H9 (cell line): Measurements from ENCODE around the gene FSIP1. TPM values are rescaled to one million over a fixed set of nuclear protein-coding genes. Genes with fewer than 3 reads are reported as not detected.

Experiments used
- DNase-seq: peaks from one replicate; pipeline ENCODE4 v3.0.0-alpha.2; 2017
- H2AFZ ChIP-seq: one replicate; pipeline ENCODE4 v1.6.1; 2013; ENCODE audit warnings: mild to moderate bottlenecking, low read length, control low read depth, moderate library complexity
- H2AK5ac ChIP-seq: 2 replicates; pipeline ENCODE4 v1.6.1; 2013; ENCODE audit warnings: low read length, control low read depth, mixed read lengths; ENCODE audit not compliant: insufficient read length
- H2BK120ac ChIP-seq: one replicate; pipeline ENCODE4 v1.6.1; 2013; ENCODE audit warnings: low read depth, mild to moderate bottlenecking, low read length, control low read depth, inconsistent platforms; ENCODE audit not compliant: poor library complexity, severe bottlenecking
- H2BK12ac ChIP-seq: 2 replicates; pipeline ENCODE4 v1.6.1; 2013; ENCODE audit warnings: low read length, control low read depth, mixed read lengths, low read depth; ENCODE audit not compliant: insufficient read length
- H2BK15ac ChIP-seq: 2 replicates; pipeline ENCODE4 v1.6.1; 2013; ENCODE audit warnings: low read depth, low read length, control low read depth
- H2BK20ac ChIP-seq: one replicate; pipeline ENCODE4 v1.6.1; 2013; ENCODE audit warnings: low read depth, mild to moderate bottlenecking, low read length, control low read depth, inconsistent platforms; ENCODE audit not compliant: poor library complexity, severe bottlenecking
- H2BK5ac ChIP-seq: 2 replicates; pipeline ENCODE4 v1.6.1; 2013; ENCODE audit warnings: low read length, control low read depth, mixed read lengths; ENCODE audit not compliant: insufficient read length
- H3K14ac ChIP-seq: 2 replicates; pipeline ENCODE4 v1.6.1; 2013; ENCODE audit warnings: low read length, control low read depth; ENCODE audit not compliant: insufficient read depth
- H3K18ac ChIP-seq: 2 replicates; pipeline ENCODE4 v1.6.1; 2013; ENCODE audit warnings: low read depth, mild to moderate bottlenecking, mixed read lengths, low read length, control low read depth; ENCODE audit not compliant: insufficient read length
- H3K23ac ChIP-seq: 2 replicates; pipeline ENCODE4 v1.6.1; 2013; ENCODE audit warnings: low read length, control low read depth, mixed read lengths, low read depth; ENCODE audit not compliant: insufficient read length
- H3K23me2 ChIP-seq: 2 replicates; pipeline ENCODE4 v1.6.1; 2013; ENCODE audit warnings: low read depth, mild to moderate bottlenecking, mixed read lengths, low read length, control low read depth; ENCODE audit not compliant: insufficient read length, poor library complexity, severe bottlenecking
- H3K27ac ChIP-seq: 2 replicates; pipeline ENCODE4 v1.5.1; 2013; ENCODE audit warnings: low read length, control low read depth, mixed read lengths, low read depth; ENCODE audit not compliant: insufficient read length
- H3K27me3 ChIP-seq: 2 replicates; pipeline ENCODE4 v1.6.1; 2013; ENCODE audit warnings: low read length, control low read depth, inconsistent platforms; ENCODE audit not compliant: insufficient read depth
- H3K4ac ChIP-seq: 2 replicates; pipeline ENCODE4 v1.6.1; 2013; ENCODE audit warnings: low read depth, mild to moderate bottlenecking, control low read depth, inconsistent platforms, low read length, moderate library complexity
- H3K4me1 ChIP-seq: 2 replicates; pipeline ENCODE4 v1.6.1; 2013; ENCODE audit warnings: low read length, control low read depth, inconsistent platforms; ENCODE audit not compliant: insufficient read depth
- H3K4me2 ChIP-seq: 2 replicates; pipeline ENCODE4 v1.6.1; 2013; ENCODE audit warnings: low read length, control low read depth, mixed read lengths; ENCODE audit not compliant: insufficient read length, insufficient read depth
- H3K56ac ChIP-seq: 2 replicates; pipeline ENCODE4 v1.6.1; 2013; ENCODE audit warnings: low read depth, mild to moderate bottlenecking, mixed read lengths, low read length, control low read depth; ENCODE audit not compliant: insufficient read length
- H3K79me1 ChIP-seq: 2 replicates; pipeline ENCODE4 v1.6.1; 2013; ENCODE audit warnings: low read depth, mild to moderate bottlenecking, moderate library complexity, low read length, control low read depth, inconsistent platforms; ENCODE audit not compliant: insufficient read depth, poor library complexity, severe bottlenecking
- H3K79me2 ChIP-seq: 2 replicates; pipeline ENCODE4 v1.6.1; 2013; ENCODE audit warnings: low read length, control low read depth, inconsistent platforms; ENCODE audit not compliant: insufficient read depth
- H3K9ac ChIP-seq: 2 replicates; pipeline ENCODE4 v1.6.1; 2013; ENCODE audit warnings: low read length, control low read depth, mixed read lengths; ENCODE audit not compliant: insufficient read length; ENCODE audit errors: extremely low read depth
- H3K9me3 ChIP-seq: one replicate; pipeline ENCODE4 v1.6.1; 2013; ENCODE audit warnings: low read depth, low read length, inconsistent platforms; ENCODE audit not compliant: control insufficient read depth
- H3T11ph ChIP-seq: one replicate; pipeline ENCODE4 v1.6.1; 2013; ENCODE audit warnings: mild to moderate bottlenecking, low read length, control low read depth, inconsistent platforms
- H4K20me1 ChIP-seq: one replicate; pipeline ENCODE4 v1.6.1; 2013; ENCODE audit not compliant: control insufficient read depth, insufficient read length, insufficient read depth
- H4K5ac ChIP-seq: 2 replicates; pipeline ENCODE4 v1.6.1; 2013; ENCODE audit warnings: low read depth, mild to moderate bottlenecking, mixed read lengths, low read length, control low read depth; ENCODE audit not compliant: insufficient read length
- H4K8ac ChIP-seq: replicated peaks from 2 replicates; pipeline ENCODE4 v1.6.1; 2013; ENCODE audit warnings: low read length, control low read depth, mixed read lengths, low read depth; ENCODE audit not compliant: insufficient read length
- H4K91ac ChIP-seq: 2 replicates; pipeline ENCODE4 v1.6.1; 2013; ENCODE audit warnings: low read depth, mild to moderate bottlenecking, moderate library complexity, mixed read lengths, low read length, control low read depth; ENCODE audit not compliant: insufficient read length
- H3K27ac Mint-ChIP-seq, 3 experiments: 2 replicates in 2 of 3; 3 replicates in 1 of 3; pipeline ENCODE4 v1.8.0; 2020 to 2021; ENCODE audit warnings: mixed read lengths in 3 of 3, mild to moderate bottlenecking in 1 of 3, moderate library complexity in 1 of 3
- H3K27me3 Mint-ChIP-seq: 2 replicates; pipeline ENCODE4 v1.8.0; 2021; ENCODE audit warnings: low read depth, mild to moderate bottlenecking, moderate library complexity, mixed read lengths
- H3K36me3 Mint-ChIP-seq, 3 experiments: 2 replicates in 2 of 3; 3 replicates in 1 of 3; pipeline ENCODE4 v1.8.0; 2020 to 2021; ENCODE audit warnings: low read depth in 3 of 3, mixed read lengths in 3 of 3; ENCODE audit not compliant: insufficient read depth in 1 of 3
- H3K4me1 Mint-ChIP-seq, 2 experiments: 2 replicates each; pipeline ENCODE4 v1.8.0; 2020; ENCODE audit warnings: mixed read lengths in 2 of 2
- H3K4me3 Mint-ChIP-seq, 2 experiments: 2 replicates in 1 of 2; 3 replicates in 1 of 2; pipeline ENCODE4 v1.8.0; 2020 to 2021; ENCODE audit warnings: mild to moderate bottlenecking in 2 of 2, mixed read lengths in 2 of 2, moderate library complexity in 1 of 2
- H3K9me3 Mint-ChIP-seq, 2 experiments: 2 replicates in 1 of 2; 3 replicates in 1 of 2; pipeline ENCODE4 v1.8.0; 2020; ENCODE audit warnings: mild to moderate bottlenecking in 2 of 2, mixed read lengths in 2 of 2, moderate library complexity in 1 of 2
- WGBS: extraction: QIAGEN DNeasy Blood & Tissue Kit; methylation state at CpG from one replicate; pipeline ENCODE4 v1.1.7; 2013; ENCODE audit warnings: missing lambda C conversion rate, low lambda C conversion rate, mixed read lengths; ENCODE audit not compliant: insufficient read length; ENCODE audit errors: extremely low coverage; 5-methylcytosine and 5-hydroxymethylcytosine counted together
- total RNA-seq: library from RNA; stranded (reverse); gene quantifications from 2 replicates; pipeline ENCODE4 v1.2.1, GENCODE V29; 2021
- TF ChIP-seq, protein P1 (sequence below): fragments of 200-600 bp; sonication (generic); conservative IDR thresholded peaks from 3 replicates; pipeline ENCODE4 v1.8.0; 2021; ENCODE audit warnings: antibody characterized with exemption, mild to moderate bottlenecking

The FSIP1 gene
- total RNA-seq, 1 experiment from 2014 or later = 0.96 TPM

- H2BK5ac ChIP-seq = no peak overlapping the region
- no peak overlapping the region for H3K4ac ChIP-seq
- H3K36me3 Mint-ChIP-seq = no peaks in the 10 kb centered on the region
- no peak for DNase-seq
- WGBS = no CpG with 5 or more reads among the region's 1 CpG
- no peak overlapping the region for H3K18ac ChIP-seq
- H4K5ac ChIP-seq = no peak overlapping the region
- no peak overlapping the region for H3T11ph ChIP-seq
- no peak overlapping the region for H3K4me2 ChIP-seq
- H3K79me2 ChIP-seq = no peaks in the 10 kb centered on the region
- H3K27ac ChIP-seq = no peak overlapping the region
- H2BK15ac ChIP-seq = no peak overlapping the region
- H3K14ac ChIP-seq = no peak overlapping the region
- TF ChIP-seq, protein P1, sequence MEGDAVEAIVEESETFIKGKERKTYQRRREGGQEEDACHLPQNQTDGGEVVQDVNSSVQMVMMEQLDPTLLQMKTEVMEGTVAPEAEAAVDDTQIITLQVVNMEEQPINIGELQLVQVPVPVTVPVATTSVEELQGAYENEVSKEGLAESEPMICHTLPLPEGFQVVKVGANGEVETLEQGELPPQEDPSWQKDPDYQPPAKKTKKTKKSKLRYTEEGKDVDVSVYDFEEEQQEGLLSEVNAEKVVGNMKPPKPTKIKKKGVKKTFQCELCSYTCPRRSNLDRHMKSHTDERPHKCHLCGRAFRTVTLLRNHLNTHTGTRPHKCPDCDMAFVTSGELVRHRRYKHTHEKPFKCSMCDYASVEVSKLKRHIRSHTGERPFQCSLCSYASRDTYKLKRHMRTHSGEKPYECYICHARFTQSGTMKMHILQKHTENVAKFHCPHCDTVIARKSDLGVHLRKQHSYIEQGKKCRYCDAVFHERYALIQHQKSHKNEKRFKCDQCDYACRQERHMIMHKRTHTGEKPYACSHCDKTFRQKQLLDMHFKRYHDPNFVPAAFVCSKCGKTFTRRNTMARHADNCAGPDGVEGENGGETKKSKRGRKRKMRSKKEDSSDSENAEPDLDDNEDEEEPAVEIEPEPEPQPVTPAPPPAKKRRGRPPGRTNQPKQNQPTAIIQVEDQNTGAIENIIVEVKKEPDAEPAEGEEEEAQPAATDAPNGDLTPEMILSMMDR = no peak
- H3K9me3 Mint-ChIP-seq = no peaks in the 10 kb centered on the region
- H2BK12ac ChIP-seq = no peak overlapping the region
- H3K23ac ChIP-seq = no peak overlapping the region
- H3K27me3 ChIP-seq = no peaks in the 10 kb centered on the region; the same call in 1 of the 2 replicates
- H3K9ac ChIP-seq = no peak overlapping the region
- H4K20me1 ChIP-seq = no peaks in the 10 kb centered on the region
- H2AFZ ChIP-seq = no peak overlapping the region
- no peak overlapping the region for H2BK20ac ChIP-seq
- H3K23me2 ChIP-seq = no peaks in the 10 kb centered on the region
- no peaks in the 10 kb centered on the region for H3K79me1 ChIP-seq
- H3K9me3 ChIP-seq = no peaks in the 10 kb centered on the region
- no peak overlapping the region for H2AK5ac ChIP-seq
- H3K4me3 Mint-ChIP-seq = no peak overlapping the region
- no peaks in the 10 kb centered on the region for H3K27me3 Mint-ChIP-seq
- H4K91ac ChIP-seq = no peak overlapping the region
- no peak overlapping the region for H2BK120ac ChIP-seq
- no peak overlapping the region for H3K56ac ChIP-seq
- no peak overlapping the region for H4K8ac ChIP-seq
- H3K4me1 Mint-ChIP-seq = peaks cover 5 to 10% of the 10 kb centered on the region in 2 experiments
- no peaks in the 10 kb centered on the region for H3K4me1 ChIP-seq
- H3K27ac Mint-ChIP-seq = no peak overlapping the region
These were observed 97.3 kb downstream of the FSIP1 start for GRCh38 chr15:39685367-39685766.
